KMS-11 (cell line): ENCODE results near the gene GLT6D1.

ENCODE experiments used
- H2AFZ ChIP-seq: fragments of 200-600 bp; sonication (generic); 2 replicates; pipeline ENCODE4 v1.6.1; 2016; ENCODE audit warnings: antibody characterized with exemption, mixed run types, low read depth
- H3K27ac ChIP-seq: fragments of 200-600 bp; sonication (generic); 2 replicates; pipeline ENCODE4 v1.6.1; 2016; ENCODE audit warnings: mild to moderate bottlenecking, mixed run types
- H3K27me3 ChIP-seq: fragments of 200-600 bp; sonication (generic); 2 replicates; pipeline ENCODE4 v1.6.1; 2017; ENCODE audit warnings: mild to moderate bottlenecking, low read depth, mixed run types, moderate library complexity; ENCODE audit not compliant: insufficient read depth
- H3K36me3 ChIP-seq: fragments of 200-600 bp; sonication (generic); 2 replicates; pipeline ENCODE4 v1.6.1; 2017; ENCODE audit warnings: mild to moderate bottlenecking, mixed run types; ENCODE audit not compliant: insufficient read depth
- H3K4me1 ChIP-seq: fragments of 200-600 bp; sonication (generic); 2 replicates; pipeline ENCODE4 v1.6.1; 2016; ENCODE audit warnings: mild to moderate bottlenecking, low read depth, mixed run types; ENCODE audit not compliant: poor library complexity, severe bottlenecking
- H3K4me2 ChIP-seq: fragments of 200-600 bp; sonication (generic); 2 replicates; pipeline ENCODE4 v1.7.0; 2016; ENCODE audit warnings: mild to moderate bottlenecking, mixed run types
- H3K4me3 ChIP-seq: fragments of 200-600 bp; sonication (generic); IDR thresholded peaks from 2 replicates; pipeline ENCODE4 v1.6.1; 2017; ENCODE audit warnings: low read depth, low read length, mixed read lengths; ENCODE audit not compliant: insufficient read depth
- H3K79me2 ChIP-seq: fragments of 200-600 bp; sonication (generic); 2 replicates; pipeline ENCODE4 v1.6.1; 2016; ENCODE audit warnings: low read depth, mixed run types; ENCODE audit not compliant: insufficient read depth
- H3K9ac ChIP-seq: fragments of 200-600 bp; sonication (generic); 2 replicates; pipeline ENCODE4 v1.6.1; 2016; ENCODE audit warnings: mild to moderate bottlenecking, mixed run types
- H4K20me1 ChIP-seq: fragments of 200-600 bp; sonication (generic); 2 replicates; pipeline ENCODE4 v1.6.1; 2016; ENCODE audit warnings: mild to moderate bottlenecking, mixed run types; ENCODE audit not compliant: insufficient read depth
- TF ChIP-seq, protein P1 (sequence below): fragments of 200-600 bp; sonication (generic); conservative IDR thresholded peaks from 2 replicates; pipeline ENCODE4 v1.6.1; 2017; ENCODE audit warnings: low read depth, mild to moderate bottlenecking, antibody characterized with exemption, low read length, moderate library complexity, mixed read lengths

Gene GLT6D1

DNA sequence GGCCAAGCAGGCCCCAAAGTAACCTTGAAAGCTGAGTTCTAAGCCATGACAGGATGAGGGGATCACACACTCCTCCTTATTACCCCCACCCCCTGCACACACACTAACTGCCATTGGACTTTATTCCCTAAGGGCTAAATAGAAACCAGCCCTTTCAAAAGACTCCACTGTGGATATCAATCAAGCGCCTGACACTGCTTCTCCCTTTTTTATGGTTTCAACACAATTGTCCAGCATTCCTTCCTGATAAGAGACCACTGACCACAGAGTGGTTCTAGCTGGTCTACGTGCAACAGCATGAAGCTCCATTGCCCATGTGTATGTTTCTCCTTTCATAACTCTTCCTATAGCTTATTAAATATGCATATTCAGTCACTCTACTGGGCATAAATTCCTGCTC is 43.1 kb downstream of the GLT6D1 start:
- peaks cover 69% of the 10 kb centered on the region; the same call in 1 of the 2 replicates for H3K27me3 ChIP-seq
- H3K36me3 ChIP-seq: no peaks in the 10 kb centered on the region
- no peak overlapping the region for H2AFZ ChIP-seq
- H3K4me1 ChIP-seq: no peaks in the 10 kb centered on the region
- H4K20me1 ChIP-seq: no peaks in the 10 kb centered on the region
- TF ChIP-seq, protein P1, sequence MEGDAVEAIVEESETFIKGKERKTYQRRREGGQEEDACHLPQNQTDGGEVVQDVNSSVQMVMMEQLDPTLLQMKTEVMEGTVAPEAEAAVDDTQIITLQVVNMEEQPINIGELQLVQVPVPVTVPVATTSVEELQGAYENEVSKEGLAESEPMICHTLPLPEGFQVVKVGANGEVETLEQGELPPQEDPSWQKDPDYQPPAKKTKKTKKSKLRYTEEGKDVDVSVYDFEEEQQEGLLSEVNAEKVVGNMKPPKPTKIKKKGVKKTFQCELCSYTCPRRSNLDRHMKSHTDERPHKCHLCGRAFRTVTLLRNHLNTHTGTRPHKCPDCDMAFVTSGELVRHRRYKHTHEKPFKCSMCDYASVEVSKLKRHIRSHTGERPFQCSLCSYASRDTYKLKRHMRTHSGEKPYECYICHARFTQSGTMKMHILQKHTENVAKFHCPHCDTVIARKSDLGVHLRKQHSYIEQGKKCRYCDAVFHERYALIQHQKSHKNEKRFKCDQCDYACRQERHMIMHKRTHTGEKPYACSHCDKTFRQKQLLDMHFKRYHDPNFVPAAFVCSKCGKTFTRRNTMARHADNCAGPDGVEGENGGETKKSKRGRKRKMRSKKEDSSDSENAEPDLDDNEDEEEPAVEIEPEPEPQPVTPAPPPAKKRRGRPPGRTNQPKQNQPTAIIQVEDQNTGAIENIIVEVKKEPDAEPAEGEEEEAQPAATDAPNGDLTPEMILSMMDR: no peak
- H3K79me2 ChIP-seq: no peaks in the 10 kb centered on the region
- no peak overlapping the region for H3K9ac ChIP-seq
- H3K27ac ChIP-seq: no peak overlapping the region
- no peak overlapping the region for H3K4me2 ChIP-seq
- H3K4me3 ChIP-seq: no peak overlapping the region

DNA sequence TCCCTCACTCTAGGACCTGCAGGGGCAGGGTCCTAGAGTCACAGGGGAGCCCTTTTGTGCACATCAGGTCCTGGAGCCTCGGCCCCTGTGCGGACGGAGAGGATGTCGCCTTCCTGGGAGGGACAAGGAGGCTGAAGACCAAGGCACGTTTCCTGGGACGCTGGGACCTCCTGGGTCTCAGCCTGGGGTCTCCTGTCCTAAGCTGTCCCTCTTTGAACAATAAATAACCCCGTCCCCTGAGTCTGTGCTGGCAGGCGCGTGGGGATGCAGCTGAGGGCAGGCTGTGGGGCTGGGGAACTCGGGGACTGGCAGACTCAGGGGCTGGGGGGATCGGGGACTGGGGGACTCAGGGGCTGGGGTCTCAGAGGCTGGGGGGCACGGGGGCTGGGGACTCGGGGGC is 46.7 kb downstream of the GLT6D1 start:
- Histone ChIP-seq H3K27me3 (peaks cover 42% of the 10 kb centered on the region; the same call in 1 of the 2 replicates), H3K4me2 (no peak overlapping the region)

DNA sequence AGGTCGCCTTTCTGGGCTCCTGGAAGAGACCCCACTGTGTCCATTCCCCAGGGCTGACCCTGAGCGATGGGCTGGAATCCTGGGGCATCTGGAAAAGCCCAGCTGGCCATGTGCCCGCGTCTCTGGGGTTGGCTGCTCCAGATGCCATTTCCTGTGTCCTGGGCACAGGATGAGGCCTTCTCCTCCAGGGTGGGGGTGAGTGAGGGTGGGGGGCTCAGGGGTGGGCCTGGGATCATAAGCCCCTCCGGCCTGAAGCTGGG is 47.1 kb downstream of the GLT6D1 start:
- H3K9ac ChIP-seq: no peak overlapping the region
- H3K4me3 ChIP-seq: no peak overlapping the region
- H3K4me1 ChIP-seq: no peaks in the 10 kb centered on the region
- peaks cover 38% of the 10 kb centered on the region; the same call in 1 of the 2 replicates for H3K27me3 ChIP-seq
- no peak overlapping the region for H3K4me2 ChIP-seq
- no peaks in the 10 kb centered on the region for H3K36me3 ChIP-seq
- H3K79me2 ChIP-seq: no peaks in the 10 kb centered on the region
- H3K27ac ChIP-seq: no peak overlapping the region
- no peaks in the 10 kb centered on the region for H4K20me1 ChIP-seq
- H2AFZ ChIP-seq: no peak overlapping the region
- TF ChIP-seq, protein P1: no peak

More for the DNA sequence above, 46.7 kb downstream of the GLT6D1 start:
- Histone ChIP-seq H3K79me2 (no peaks in the 10 kb centered on the region), H3K4me1 (no peaks in the 10 kb centered on the region), H2AFZ (no peak overlapping the region), H3K4me3 (no peak overlapping the region), H3K36me3 (no peaks in the 10 kb centered on the region), H3K27ac (no peak overlapping the region), H4K20me1 (no peaks in the 10 kb centered on the region), H3K9ac (no peak overlapping the region)
- TF ChIP-seq, protein P1: no peak

DNA sequence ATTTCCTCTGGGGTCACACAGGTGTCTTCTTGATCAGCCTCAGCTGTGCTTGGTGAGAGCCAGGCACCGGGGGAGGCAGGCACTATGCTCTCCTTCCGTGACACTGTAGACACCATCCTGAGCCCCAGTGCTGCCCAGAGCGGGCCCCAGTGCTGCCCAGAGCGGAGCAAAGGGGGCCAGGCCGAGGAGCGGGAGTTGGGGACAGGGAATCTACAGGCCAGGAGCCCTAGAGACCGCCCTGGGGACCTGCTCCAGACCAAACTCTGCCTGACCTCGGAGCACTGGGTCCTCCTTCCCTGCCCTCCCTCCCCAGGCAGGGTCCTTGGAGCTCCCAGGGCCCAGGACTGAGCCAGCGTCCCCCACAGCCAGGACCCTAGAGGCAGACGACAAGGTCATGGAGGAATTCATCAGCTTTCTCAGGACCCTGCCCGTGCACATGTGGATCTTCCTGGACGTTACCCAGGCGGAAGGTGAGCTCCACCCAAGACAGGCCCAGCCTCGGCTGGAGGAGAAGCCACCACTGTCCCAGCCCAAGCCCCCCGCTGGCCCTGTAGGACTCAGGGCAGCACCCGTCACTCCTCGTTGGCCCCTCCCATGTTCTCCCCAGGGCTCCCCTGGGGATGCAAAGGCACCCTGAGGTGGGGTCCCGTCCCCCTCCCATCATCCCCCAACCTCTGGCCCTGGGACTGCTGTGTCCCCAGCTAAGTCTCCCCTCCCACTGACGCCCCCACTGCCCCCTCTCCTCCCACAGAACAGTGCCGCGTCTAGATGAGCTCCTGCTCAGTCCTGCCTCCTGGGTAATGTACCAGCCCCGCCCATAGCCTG is 47.6 kb downstream of the GLT6D1 start:
- peaks cover 33% of the 10 kb centered on the region; the same call in 1 of the 2 replicates for H3K27me3 ChIP-seq
- TF ChIP-seq, protein P1: no peak
- no peaks in the 10 kb centered on the region for H4K20me1 ChIP-seq
- no peak overlapping the region for H3K4me2 ChIP-seq
- no peaks in the 10 kb centered on the region for H3K4me1 ChIP-seq
- H3K27ac ChIP-seq: no peak overlapping the region
- H3K79me2 ChIP-seq: no peaks in the 10 kb centered on the region
- H2AFZ ChIP-seq: no peak overlapping the region
- no peaks in the 10 kb centered on the region for H3K36me3 ChIP-seq
- no peak overlapping the region for H3K4me3 ChIP-seq
- no peak overlapping the region for H3K9ac ChIP-seq
